PC-9 (cell line): ENCODE data around the gene TRMT1. TPM values are rescaled to one million over a fixed set of nuclear protein-coding genes. Genes with fewer than 3 reads are reported as not detected.
A peak's percentile ranks its signal among the peaks of the same experiment; 100 is the strongest.

ENCODE experiments used
- BruUV-seq: library from RNA; stranded (reverse); fragments of 400-500 nt; replicated peaks from 2 replicates; lab custom pipeline; 2021; lab: Mats Ljungman, UMichigan
- CTCF ChIA-PET: fragments of 300-600 bp; sonication (Branson Sonifier 250); formaldehyde crosslinking; loops from one replicate; lab custom pipeline; 2022; ENCODE audit warnings: antibody characterized with exemption; lab: Charles Lee
- POLR2A ChIA-PET: fragments of 300-600 bp; sonication (Branson Sonifier 250); formaldehyde crosslinking; loops from one replicate; lab custom pipeline; 2022; ENCODE audit warnings: antibody characterized with exemption; ENCODE audit not compliant: unreplicated experiment; lab: Charles Lee
- DNase-seq, 2 experiments: peaks; one replicate each; pipeline versions ENCODE4 v3.0.0 to v3.0.0-alpha.2; 2015 to 2022; ENCODE audit warnings: mixed read lengths in 1 of 2
- H2AFZ ChIP-seq: fragments of 200-600 bp; sonication (generic); 2 replicates; pipeline ENCODE4 v1.8.1; 2017; ENCODE audit warnings: antibody characterized with exemption
- H3F3A ChIP-seq: fragments of 200-600 bp; sonication (generic); 2 replicates; pipeline ENCODE4 v1.8.1; 2017; ENCODE audit warnings: antibody characterized with exemption, mild to moderate bottlenecking, low read depth; ENCODE audit not compliant: insufficient read depth
- H3K27ac ChIP-seq: fragments of 200-600 bp; sonication (generic); 2 replicates; pipeline ENCODE4 v1.6.1; 2016; ENCODE audit warnings: mixed run types
- H3K27me3 ChIP-seq: fragments of 200-600 bp; sonication (generic); 2 replicates; pipeline ENCODE4 v1.6.1; 2016; ENCODE audit warnings: low read depth, mixed run types; ENCODE audit not compliant: insufficient read depth
- H3K36me3 ChIP-seq: fragments of 200-600 bp; sonication (generic); 2 replicates; pipeline ENCODE4 v1.6.1; 2016; ENCODE audit warnings: low read depth, mixed run types
- H3K4me1 ChIP-seq: fragments of 200-600 bp; sonication (generic); replicated peaks from 2 replicates; pipeline ENCODE4 v1.6.1; 2016; ENCODE audit warnings: mixed run types; ENCODE audit not compliant: insufficient read depth
- H3K4me2 ChIP-seq: fragments of 200-600 bp; sonication (generic); 2 replicates; pipeline ENCODE4 v1.6.1; 2017; ENCODE audit warnings: mixed run types
- H3K4me3 ChIP-seq: fragments of 200-600 bp; sonication (generic); 2 replicates; pipeline ENCODE4 v1.6.1; 2016; ENCODE audit warnings: mixed run types
- H3K79me2 ChIP-seq: fragments of 200-600 bp; sonication (generic); 2 replicates; pipeline ENCODE4 v1.6.1; 2017; ENCODE audit warnings: low read depth, mixed run types
- H3K9me2 ChIP-seq: fragments of 200-600 bp; sonication (generic); 2 replicates; pipeline ENCODE4 v1.8.1; 2017; ENCODE audit warnings: mild to moderate bottlenecking; ENCODE audit not compliant: insufficient read depth
- H3K9me3 ChIP-seq: fragments of 200-600 bp; sonication (generic); 2 replicates; pipeline ENCODE4 v1.8.1; 2016; ENCODE audit warnings: low read depth; ENCODE audit not compliant: insufficient read depth
- H4K20me1 ChIP-seq: fragments of 200-600 bp; sonication (generic); 2 replicates; pipeline ENCODE4 v1.8.1; 2017; ENCODE audit not compliant: insufficient read depth
- CTCF ChIP-seq: fragments of 200-600 bp; sonication (generic); conservative IDR thresholded peaks from 2 replicates; pipeline ENCODE4 v1.6.1; 2017; ENCODE audit warnings: mixed run types, antibody characterized with exemption, mild to moderate bottlenecking, moderate library complexity
- EZH2 ChIP-seq: fragments of 200-600 bp; sonication (generic); IDR thresholded peaks from 2 replicates; pipeline ENCODE4 v1.8.0; 2017; ENCODE audit warnings: antibody characterized with exemption, low read depth
- intact Hi-C: fragments of 100-400 bp; cut with micrococcal nuclease; formaldehyde crosslinking; loops from one replicate; pipeline ENCODE4 v1.10.0; 2022; ENCODE audit not compliant: unreplicated experiment
- total RNA-seq: library from RNA; stranded (reverse); gene quantifications from 2 replicates; pipeline ENCODE4 v1.2.3, GENCODE V29; 2021

TRMT1 gene
- total RNA-seq, 1 experiment from 2014 or later, result 44.1 TPM

GRCh38 chr19:13082192-13083007, 34.1 kb downstream of the TRMT1 start:
- no peaks in the 10 kb centered on the region for H3K36me3 ChIP-seq

DNA sequence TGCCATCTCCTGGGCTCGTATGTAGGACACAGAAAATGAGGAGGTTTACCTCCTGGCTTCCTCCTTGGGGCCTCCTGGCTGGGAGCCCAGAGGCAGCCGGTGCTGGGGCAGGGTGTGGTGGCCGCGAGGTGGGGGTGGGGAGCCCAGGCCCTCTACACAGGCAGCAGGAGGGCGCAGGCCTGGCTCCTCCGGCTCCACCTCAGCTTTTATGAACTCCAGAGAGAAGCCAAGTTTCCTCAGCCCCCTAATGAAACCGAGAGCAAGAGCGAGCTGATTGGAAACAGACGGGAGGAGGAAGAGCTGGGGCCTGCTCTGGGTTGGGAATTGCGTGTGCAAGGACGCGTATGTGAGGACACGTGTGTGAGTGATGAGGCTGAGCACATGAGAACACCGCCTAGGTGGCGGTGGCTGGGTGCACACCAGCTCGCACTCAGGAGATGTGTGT, 37.0 kb downstream of the TRMT1 start:
- Histone ChIP-seq H4K20me1 (no peaks in the 10 kb centered on the region), H3K27ac (no peak overlapping the region), H3K9me2 (no peaks in the 10 kb centered on the region), H2AFZ (no peak overlapping the region), H3F3A (0 out of 2 replicates have a peak, but pooled peaks cover 8% of the 10 kb centered on the region), H3K4me1 (no peaks in the 10 kb centered on the region), H3K79me2 (no peaks in the 10 kb centered on the region), H3K4me3 (no peak overlapping the region), H3K36me3 (no peaks in the 10 kb centered on the region), H3K9me3 (no peaks in the 10 kb centered on the region), H3K27me3 (peaks cover 3% of the 10 kb centered on the region; the same call in 1 of the 2 replicates), H3K4me2 (no peak overlapping the region)
- ChIA-PET CTCF (no interaction called here), POLR2A (no interaction called here)
- intact Hi-C loops, result no loop called here
- peak in 1 of 2 experiments; percentile 47 for DNase-seq
- no TSS peak for BruUV-seq
- TF ChIP-seq CTCF, result no peak
- TF ChIP-seq EZH2, result no peak

More at GRCh38 chr19:13082192-13083007, 34.1 kb downstream of the TRMT1 start:
- DNase-seq, result no peak
- H3K27ac ChIP-seq, result no peak overlapping the region
- no TSS peak for BruUV-seq
- no peaks in the 10 kb centered on the region for H3K4me1 ChIP-seq
- no peaks in the 10 kb centered on the region for H3K9me3 ChIP-seq
- no peaks in the 10 kb centered on the region for H3K27me3 ChIP-seq
- H3K4me3 ChIP-seq, result no peak overlapping the region
- no peak overlapping the region for H3K4me2 ChIP-seq
- CTCF ChIA-PET, result no interaction called here
- no peaks in the 10 kb centered on the region for H3K9me2 ChIP-seq
- POLR2A ChIA-PET, result no interaction called here
- 0 out of 2 replicates have a peak, but pooled peaks cover 8% of the 10 kb centered on the region for H3F3A ChIP-seq
- no peaks in the 10 kb centered on the region for H3K79me2 ChIP-seq
- intact Hi-C loops, result no loop called here
- TF ChIP-seq EZH2 (no peak), CTCF (peak; percentile 48; the same call in 1 of the 2 replicates)
- H4K20me1 ChIP-seq, result no peaks in the 10 kb centered on the region
- no peak overlapping the region for H2AFZ ChIP-seq

DNA sequence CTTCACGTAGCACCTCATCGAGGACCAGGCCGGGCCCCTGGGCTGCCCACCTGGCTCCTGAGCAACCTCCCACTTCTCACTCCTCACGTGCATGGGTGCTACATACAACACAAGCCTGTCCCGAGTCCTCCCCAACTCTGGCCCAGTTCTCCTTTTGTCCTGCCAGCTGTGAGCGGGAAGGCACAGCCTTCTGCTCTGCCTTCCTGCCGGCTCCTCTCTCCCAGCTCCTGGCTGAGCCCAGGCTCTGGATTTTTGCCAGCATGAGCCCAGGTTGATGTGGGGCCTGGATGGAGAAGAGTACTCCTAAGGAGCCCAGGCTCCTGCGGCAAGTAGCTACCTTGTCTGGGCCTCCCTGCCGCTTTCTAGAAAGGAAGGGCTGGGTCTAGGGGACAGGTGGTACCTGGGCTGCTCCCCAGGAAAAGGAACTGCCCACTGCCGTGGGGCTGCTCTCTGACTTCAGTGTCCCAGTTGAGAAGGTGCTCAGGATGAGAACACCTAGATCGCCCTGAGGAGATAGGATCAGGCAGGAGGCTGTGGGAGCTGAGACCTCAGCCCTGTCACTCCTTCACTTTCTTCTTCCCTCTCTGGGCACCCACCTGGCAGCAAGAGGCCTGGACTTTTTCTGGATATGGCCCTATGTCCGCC, 37.5 kb downstream of the TRMT1 start:
- Histone ChIP-seq H3K27me3 (peaks cover 3% of the 10 kb centered on the region; the same call in 1 of the 2 replicates), H3K4me1 (no peaks in the 10 kb centered on the region), H3K4me2 (no peak overlapping the region), H3K27ac (no peak overlapping the region), H2AFZ (no peak overlapping the region), H3K9me3 (no peaks in the 10 kb centered on the region), H3F3A (0 out of 2 replicates have a peak, but pooled peaks cover 8% of the 10 kb centered on the region), H4K20me1 (no peaks in the 10 kb centered on the region), H3K9me2 (no peaks in the 10 kb centered on the region), H3K79me2 (no peaks in the 10 kb centered on the region), H3K36me3 (no peaks in the 10 kb centered on the region), H3K4me3 (no peak overlapping the region)
- no TSS peak for BruUV-seq
- POLR2A ChIA-PET, result no interaction called here
- CTCF ChIA-PET, result interaction anchor here (1.0 kb wide), 1 partner anchor 18 kb away, joined by 3 read pairs; no protein-coding TSS in a partner anchor
- no peak for DNase-seq
- no peak for TF ChIP-seq CTCF
- TF ChIP-seq EZH2, result no peak
- intact Hi-C loops, result no loop called here
